ENCODE measurements around the gene SNX24.
A peak's percentile ranks its signal among the peaks of the same experiment; 100 is the strongest.

SNX24 gene

DNA sequence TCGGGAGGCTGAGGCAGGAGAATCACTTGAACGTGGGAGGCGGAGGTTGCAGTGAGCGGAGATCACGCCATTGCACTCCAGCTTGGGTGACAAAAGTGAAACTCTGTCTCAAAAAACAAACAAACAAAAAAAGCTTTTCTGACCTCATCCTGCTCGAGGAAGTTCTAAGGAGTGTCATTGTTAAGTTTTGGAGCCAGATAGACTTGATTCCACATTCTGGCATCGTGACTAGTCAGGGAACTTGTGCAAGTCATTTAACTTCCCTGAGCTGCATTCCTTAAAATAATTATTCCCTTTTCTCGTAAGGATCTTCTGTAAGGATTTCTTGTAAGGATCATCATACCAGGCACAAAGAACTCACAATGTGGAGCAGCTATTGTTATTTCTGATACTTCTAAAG lies 26.2 kb downstream of the SNX24 start:
- TF ChIP-seq MYC (IDR thresholded peaks at IDR 0.05; ENCODE audit: low read depth, low read length) (no peak), POLR2A (IDR thresholded peaks at IDR 0.05; ENCODE audit: extremely low read depth, insufficient read length) (no peak)
- TF ChIP-seq, protein P1, sequence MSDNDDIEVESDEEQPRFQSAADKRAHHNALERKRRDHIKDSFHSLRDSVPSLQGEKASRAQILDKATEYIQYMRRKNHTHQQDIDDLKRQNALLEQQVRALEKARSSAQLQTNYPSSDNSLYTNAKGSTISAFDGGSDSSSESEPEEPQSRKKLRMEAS (IDR thresholded peaks at IDR 0.05; ENCODE audit: low read depth, low read length) = no peak
- TF ChIP-seq, protein P2, sequence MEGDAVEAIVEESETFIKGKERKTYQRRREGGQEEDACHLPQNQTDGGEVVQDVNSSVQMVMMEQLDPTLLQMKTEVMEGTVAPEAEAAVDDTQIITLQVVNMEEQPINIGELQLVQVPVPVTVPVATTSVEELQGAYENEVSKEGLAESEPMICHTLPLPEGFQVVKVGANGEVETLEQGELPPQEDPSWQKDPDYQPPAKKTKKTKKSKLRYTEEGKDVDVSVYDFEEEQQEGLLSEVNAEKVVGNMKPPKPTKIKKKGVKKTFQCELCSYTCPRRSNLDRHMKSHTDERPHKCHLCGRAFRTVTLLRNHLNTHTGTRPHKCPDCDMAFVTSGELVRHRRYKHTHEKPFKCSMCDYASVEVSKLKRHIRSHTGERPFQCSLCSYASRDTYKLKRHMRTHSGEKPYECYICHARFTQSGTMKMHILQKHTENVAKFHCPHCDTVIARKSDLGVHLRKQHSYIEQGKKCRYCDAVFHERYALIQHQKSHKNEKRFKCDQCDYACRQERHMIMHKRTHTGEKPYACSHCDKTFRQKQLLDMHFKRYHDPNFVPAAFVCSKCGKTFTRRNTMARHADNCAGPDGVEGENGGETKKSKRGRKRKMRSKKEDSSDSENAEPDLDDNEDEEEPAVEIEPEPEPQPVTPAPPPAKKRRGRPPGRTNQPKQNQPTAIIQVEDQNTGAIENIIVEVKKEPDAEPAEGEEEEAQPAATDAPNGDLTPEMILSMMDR (IDR thresholded peaks at IDR 0.05; ENCODE audit: low read depth, low read length) = no peak
- no peak for DNase-seq (ENCODE audit: low read depth)
- no peak overlapping the region for H3K4me3 ChIP-seq (ENCODE audit: low read depth, low read length)

DNA sequence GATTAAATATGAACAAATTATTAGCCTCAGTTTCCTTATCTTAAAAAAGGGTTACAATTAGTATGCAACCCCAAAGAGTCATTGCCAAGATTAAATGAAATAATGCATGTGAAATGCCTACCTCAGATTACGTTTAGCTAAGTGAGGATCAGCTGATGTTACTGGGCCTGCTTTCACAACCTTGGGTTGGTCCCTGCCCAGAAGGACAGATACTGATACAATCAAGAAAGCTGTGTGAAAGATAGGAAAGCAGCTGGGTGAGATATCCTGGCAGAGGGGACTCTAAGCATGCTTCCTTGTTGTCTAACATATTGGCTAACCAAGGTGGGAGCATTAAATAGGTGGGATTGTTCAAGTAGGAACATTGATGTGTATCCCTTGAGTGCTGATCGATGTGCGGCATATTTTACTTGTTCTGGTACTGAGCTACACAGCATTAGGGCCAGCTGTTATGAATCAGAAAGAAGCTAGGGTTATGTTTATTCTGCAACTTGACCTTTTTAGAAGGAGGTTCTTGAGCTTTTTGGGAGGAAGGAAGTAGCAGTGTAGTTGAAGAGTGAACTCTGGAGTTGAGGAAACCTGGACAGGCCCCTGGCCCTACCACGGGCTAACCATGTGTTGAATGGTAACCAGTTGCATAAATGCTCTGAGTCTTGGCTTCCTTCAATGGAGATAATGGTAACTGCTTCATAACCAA lies 28.9 kb downstream of the SNX24 start:
- TF ChIP-seq, protein P2 (IDR thresholded peaks at IDR 0.05; ENCODE audit: low read depth, low read length) = no peak
- TF ChIP-seq MYC (IDR thresholded peaks at IDR 0.05; ENCODE audit: low read depth, low read length) (no peak), POLR2A (IDR thresholded peaks at IDR 0.05; ENCODE audit: extremely low read depth, insufficient read length) (no peak)
- TF ChIP-seq, protein P1 (IDR thresholded peaks at IDR 0.05; ENCODE audit: low read depth, low read length) = no peak
- no peak for DNase-seq (ENCODE audit: low read depth)
- H3K4me3 ChIP-seq (ENCODE audit: low read depth, low read length) = no peak overlapping the region

DNA sequence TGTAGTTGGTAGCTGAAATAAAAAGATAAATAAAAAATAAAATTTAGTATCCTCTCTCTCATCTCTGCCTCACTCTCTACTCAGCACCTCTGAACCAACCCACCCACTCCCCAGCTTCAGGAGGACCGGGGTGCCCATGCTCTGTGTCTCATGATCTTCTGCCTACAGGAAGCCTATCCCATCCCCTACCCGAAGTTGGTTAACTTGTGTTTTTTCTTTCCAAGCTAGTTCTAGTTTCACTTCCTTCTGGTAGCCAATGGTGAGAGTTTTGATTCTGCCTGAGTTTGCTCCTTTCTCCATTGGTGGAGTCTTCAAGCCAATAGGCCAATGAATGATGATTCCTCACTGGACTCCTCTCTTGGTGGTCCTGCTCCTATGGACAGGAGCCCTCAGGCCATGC lies 32.1 kb downstream of the SNX24 start:
- H3K4me3 ChIP-seq (ENCODE audit: low read depth, low read length) = no peak overlapping the region
- DNase-seq (ENCODE audit: low read depth) = peak; percentile 15
- TF ChIP-seq, protein P1 (IDR thresholded peaks at IDR 0.05; ENCODE audit: low read depth, low read length) = no peak
- TF ChIP-seq POLR2A (IDR thresholded peaks at IDR 0.05; ENCODE audit: extremely low read depth, insufficient read length) (no peak), MYC (IDR thresholded peaks at IDR 0.05; ENCODE audit: low read depth, low read length) (no peak)
- TF ChIP-seq, protein P2 (IDR thresholded peaks at IDR 0.05; ENCODE audit: low read depth, low read length) = no peak

DNA sequence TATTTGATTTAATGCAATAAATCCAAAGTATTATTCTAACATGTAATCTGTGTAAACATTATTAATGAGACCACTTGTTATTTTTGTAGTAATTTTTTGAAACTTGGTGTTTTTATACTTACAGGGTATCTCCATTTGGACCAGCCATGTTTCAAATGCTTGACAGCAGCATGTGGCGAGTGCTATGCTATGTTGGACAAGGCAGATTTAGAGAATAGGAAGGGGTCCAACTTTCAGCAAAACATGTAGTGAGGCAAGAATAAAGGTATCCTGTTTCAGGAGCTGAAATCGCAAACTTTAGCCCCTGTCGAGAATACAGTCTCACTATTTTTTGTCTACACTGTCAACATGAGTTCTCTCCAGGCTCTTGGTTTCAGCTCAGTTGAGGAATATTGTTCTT lies 33.7 kb downstream of the SNX24 start:
- DNase-seq (ENCODE audit: low read depth) = no peak
- TF ChIP-seq MYC (IDR thresholded peaks at IDR 0.05; ENCODE audit: low read depth, low read length) (no peak), POLR2A (IDR thresholded peaks at IDR 0.05; ENCODE audit: extremely low read depth, insufficient read length) (no peak)
- TF ChIP-seq, protein P2 (IDR thresholded peaks at IDR 0.05; ENCODE audit: low read depth, low read length) = no peak
- TF ChIP-seq, protein P1 (IDR thresholded peaks at IDR 0.05; ENCODE audit: low read depth, low read length) = no peak
- no peak overlapping the region for H3K4me3 ChIP-seq (ENCODE audit: low read depth, low read length)

DNA sequence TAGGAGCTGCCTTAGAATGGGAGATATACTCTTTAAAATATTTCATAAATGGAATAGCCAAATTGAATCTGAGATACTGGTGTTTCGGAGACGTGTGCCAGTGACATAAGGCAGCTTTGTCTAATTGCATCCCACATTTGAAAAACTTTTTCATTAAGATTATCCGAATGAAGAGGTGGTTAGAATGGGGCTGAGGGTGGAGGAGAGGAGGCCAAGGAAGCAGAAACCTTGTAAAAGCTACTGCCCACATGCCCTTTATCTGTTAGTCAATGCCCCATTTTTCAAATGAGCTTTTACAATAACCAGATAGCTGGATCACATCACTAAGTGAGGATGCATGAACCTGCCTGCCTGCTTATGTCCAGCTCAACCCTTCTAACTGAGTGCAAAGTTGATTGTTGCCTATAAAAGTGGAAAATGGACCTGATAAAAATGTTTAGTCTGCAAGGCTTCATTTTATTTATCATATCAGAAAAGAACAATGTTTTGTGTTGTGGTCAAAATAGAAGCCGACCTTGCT lies 34.8 kb downstream of the SNX24 start:
- DNase-seq (ENCODE audit: low read depth) = no peak
- no peak overlapping the region for H3K4me3 ChIP-seq (ENCODE audit: low read depth, low read length)
- TF ChIP-seq POLR2A (IDR thresholded peaks at IDR 0.05; ENCODE audit: extremely low read depth, insufficient read length) (no peak), MYC (IDR thresholded peaks at IDR 0.05; ENCODE audit: low read depth, low read length) (no peak)
- TF ChIP-seq, protein P2 (IDR thresholded peaks at IDR 0.05; ENCODE audit: low read depth, low read length) = no peak
- TF ChIP-seq, protein P1 (IDR thresholded peaks at IDR 0.05; ENCODE audit: low read depth, low read length) = no peak

Data from NB4 (cell line).